GM21786 (cell line): ENCODE data around the gene APCDD1.
"Not testable (repeated sequence)": the region's sequence is repeated elsewhere in the genome, so short reads cannot be mapped to it uniquely, and the experiment has no call there.

ENCODE experiments used
- ATAC-seq: cut with Tn5 transposase; IDR thresholded peaks from one replicate; pipeline ENCODE4 v1.9.1; 2021; ENCODE audit not compliant: unreplicated experiment

APCDD1 gene

DNA sequence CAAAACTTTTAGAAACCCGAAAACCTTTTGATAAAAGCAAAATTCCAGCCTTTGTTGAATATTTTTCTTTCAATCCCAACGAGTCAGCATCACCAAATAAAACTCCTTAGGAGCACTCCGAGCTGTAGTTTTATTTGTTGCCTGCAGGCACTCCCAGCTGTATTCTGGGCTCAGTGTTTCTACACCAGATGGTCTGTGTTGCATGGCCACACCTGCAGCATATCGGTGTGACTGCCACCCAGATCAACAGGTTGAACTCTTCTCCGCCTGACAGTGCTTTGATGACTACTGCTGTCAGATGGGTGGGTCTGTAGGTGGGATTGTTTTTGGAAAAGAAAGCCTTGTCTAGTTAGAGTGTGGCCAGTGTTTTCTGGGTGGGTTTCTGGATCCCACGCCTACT lies 32.7 kb downstream of the APCDD1 start:
- ATAC-seq, result no peak

DNA sequence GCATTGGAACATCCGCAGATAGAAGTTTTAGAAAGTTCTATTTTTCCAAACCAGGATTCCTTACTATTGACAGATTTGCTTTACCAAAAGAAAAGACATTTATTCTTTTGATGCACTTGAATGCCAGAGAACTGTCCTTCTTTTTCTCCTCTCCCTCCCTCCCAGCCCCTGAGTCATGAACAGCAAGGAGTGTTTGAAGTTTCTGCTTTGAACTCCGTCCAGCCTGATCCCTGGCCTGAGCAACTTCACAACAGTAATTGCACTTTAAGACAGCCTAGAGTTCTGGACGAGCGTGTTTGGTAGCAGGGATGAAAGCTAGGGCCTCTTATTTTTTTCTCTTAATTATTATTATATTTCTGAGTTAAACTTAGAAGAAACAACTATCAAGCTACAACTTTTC lies 33.6 kb downstream of the APCDD1 start:
- no peak for ATAC-seq

DNA sequence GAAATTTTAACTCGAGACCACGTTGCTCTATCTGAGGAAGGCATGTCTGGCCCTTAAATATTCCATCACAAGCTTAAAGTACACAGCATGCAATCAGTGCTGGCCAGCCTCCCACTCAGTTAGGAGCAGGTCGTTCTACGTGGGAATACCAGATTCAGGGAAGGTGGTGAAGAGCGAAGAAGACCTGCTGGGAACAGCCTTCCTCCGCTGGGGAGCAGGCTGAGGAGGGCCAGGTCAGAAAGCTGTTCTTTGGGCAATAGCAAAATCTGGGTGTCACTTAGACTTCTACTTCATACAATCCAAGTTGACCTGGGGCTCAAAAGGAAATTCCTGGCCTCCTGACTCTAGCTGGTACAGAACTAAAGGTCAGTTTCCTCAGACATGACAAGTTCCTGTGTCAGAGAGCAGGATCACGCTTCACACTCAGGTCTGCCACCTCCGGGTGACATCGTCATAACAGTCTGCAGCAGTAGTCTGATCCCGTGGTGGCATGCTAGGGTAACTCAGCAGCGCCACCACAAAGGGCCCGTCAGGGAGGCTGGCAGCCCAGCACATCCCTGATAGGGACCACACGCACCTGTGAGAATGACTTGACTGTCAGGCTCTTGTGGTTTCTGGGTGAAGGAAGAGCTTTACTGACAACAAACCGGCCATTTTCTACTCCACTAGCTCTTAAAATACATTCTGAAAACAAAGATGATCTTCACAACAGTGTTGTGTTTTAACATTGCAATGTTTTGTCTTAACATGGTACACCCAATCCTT lies 36.1 kb downstream of the APCDD1 start:
- peak; percentile 99 for ATAC-seq

DNA sequence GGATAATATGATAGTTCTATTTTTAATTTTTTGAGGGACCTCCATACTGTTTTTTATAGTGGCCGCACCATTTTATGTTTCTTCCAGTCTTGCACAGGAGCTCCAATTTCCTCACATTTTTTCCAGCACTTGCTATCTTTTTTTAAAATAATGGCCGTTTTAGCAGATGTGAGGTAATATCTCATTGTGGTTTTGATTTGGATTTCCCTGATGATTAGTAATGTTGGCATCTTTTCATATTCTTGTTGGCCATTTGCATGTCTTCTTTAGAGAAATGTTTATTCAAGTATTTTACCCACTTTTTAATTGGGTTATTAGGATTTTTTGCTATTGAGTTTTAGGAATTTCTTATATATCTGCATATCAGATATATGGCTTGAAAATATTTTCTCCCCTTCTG lies 41.5 kb downstream of the APCDD1 start:
- ATAC-seq, result no peak

DNA sequence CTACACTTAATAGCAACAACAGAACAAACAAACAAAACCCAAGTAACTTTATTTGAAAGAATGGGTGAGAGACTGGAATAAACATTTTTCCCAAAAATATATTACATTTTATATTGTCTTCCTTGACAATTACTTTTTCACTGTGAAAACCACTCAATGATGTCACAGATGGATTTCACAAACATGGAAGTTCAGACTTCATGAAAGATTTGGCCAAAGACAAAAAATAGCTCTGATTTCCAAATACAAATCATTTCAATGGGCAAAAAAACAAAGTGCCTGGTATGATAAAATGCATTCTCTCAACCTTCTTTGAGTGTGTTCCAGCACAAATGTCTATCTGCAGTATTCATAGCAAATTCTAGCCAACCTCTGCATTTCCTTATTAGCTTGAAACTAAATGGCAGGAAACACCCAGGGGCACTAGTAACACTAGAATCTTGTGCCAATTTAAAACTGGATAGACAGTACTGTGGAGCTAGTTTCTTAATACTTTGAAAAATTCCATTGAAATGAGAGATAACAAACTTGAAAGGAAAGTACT lies 42.8 kb downstream of the APCDD1 start:
- no peak for ATAC-seq

DNA sequence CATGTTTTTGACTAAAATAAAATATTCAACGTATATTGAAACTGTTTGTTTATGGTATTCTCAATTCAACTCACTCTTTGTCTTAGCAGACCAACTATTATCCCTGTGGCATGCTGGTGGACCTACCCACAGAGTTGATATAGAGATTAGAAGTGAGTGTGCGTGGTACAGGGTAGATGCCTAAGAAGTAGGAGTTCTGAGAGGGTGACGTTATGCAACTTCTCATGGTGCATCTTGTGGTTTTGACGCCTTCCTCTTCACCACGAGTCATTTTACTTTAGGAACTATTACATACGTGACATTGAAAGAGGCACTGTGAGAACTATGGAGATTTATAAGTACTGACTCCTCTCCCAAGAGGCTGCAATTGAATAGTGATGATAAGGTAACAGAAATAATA lies 44.8 kb downstream of the APCDD1 start:
- no peak for ATAC-seq

DNA sequence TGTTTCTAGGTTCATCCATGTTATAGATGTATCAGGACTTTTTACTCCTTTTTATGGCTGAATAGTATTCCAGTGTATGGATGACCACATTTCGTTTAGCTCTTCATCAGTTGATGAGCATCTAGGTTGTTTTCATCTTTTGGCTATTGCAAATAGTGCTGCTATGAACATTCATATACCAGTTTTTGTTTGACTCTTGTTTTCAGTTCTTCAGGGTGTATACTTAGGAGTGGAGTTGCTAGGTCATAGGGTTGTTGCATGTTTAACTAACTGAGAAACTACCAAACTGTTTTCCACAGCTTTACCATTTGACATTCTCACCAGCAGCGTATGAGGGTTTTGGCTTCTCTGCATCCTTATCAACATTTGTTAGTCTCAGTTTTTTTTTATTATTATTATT lies 45.6 kb downstream of the APCDD1 start:
- ATAC-seq, result no peak

DNA sequence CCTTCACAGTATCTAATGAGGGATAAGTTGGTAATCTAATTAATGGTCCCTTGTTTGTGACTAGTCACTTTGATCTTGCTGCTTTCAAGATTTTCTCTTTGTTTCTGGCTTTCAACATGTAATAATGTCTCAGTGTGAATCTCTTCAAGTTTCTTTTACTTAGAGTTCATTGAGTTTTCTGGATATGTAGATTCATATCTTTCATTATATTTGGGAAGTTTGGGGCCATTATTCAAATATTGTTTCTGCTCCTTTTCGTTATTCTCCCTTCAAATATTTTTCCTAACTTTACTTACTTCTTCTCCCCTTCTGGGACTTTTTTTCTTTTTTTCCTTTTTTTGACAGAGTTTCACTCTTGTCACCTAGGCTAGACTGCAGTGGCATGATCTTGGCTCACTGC lies 50.3 kb downstream of the APCDD1 start:
- ATAC-seq, result no peak

DNA sequence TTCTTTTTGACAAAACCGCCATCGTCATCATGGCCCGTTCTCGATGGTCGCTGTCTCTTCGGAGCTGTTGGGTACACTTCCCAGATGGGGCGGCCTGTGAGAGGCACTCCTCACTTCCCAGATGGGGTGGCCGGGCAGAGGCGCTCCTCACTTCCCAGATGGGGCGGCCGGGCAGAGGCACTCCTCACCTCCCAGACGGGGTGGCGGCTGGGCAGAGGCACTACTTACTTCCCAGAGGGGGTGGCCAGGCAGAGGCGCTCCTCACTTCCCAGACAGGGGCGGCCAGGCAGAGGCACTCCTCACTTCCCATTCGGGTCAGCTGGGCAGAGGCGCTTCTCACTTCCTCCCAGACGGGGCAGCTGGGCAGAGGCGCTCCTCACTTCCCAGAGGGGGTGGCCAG lies 51.5 kb downstream of the APCDD1 start:
- ATAC-seq, result not testable (repeated sequence)

DNA sequence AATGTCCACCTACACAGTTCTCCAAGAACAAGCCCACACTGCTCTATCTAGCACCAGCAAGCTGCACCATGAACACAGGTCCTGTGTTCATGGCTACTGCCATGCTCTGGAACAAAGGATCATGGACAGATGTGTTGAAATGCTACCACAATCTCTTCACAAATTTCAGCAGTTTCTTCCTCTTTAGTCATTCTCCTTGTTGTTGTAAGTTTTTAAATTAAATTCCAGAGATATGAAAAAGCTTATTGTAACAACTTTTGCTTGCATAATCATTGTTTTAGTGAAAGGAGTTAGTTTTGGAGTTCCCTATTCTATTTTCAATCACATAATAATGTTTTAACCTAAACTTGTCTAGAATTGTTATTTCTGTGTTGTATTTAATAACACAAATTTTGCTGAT lies 54.2 kb downstream of the APCDD1 start:
- ATAC-seq, result no peak

DNA sequence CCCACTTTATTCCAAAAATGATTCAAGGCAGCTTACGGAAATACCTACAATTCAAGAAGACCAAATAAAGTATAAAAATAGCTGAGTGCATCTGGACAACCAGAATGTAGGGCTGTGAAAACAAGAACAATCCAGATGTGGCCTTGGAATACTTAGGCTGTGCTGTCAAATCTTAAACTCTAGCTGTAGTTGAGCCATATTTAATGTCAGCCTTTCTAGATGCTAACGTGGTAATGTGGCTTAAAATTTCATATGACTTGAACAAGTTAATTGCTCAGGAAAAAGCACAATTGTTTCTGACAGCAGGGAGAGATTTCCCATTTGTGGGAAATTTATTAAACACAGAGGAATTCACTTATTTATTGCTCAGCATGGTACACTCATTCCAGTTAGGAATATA lies 56.8 kb downstream of the APCDD1 start:
- no peak for ATAC-seq

DNA sequence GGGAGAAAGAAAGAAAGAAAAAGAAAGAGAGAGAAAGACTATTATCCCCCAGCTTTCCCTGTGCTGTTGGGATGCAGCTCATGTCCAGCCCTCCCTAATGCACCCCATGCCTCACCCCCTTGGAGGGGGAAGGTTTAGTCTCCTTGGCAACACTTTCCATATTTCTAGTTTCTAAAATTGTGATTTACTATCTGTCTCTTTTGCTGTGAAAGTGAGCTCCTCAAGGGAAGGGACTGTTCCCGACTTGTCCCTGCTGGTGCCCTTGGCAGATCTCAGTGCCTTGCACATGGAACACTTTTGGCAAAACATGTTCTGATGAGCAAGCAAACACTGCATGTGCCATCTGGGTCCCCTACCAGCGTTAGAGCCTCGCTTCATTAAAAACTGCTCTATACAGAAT lies 59.6 kb downstream of the APCDD1 start:
- no peak for ATAC-seq

DNA sequence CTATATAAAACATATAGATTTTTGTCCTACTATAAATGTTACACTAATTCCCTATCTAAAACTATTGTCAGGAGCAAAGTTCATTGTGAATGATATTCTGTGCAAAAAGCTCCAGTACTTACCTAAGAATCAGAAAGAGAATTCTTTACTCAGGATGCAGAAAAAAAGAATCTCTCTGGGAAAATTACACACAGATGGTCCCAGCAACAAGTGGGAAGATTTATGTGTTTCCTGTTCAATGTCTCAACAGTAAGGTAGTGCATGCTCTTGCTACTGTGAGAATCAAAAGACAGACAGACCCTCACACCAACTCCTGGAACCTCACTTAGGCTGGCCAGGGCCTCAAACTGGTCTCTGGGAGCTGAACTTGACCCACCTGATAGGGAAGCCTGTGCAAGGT lies 60.2 kb downstream of the APCDD1 start:
- no peak for ATAC-seq

DNA sequence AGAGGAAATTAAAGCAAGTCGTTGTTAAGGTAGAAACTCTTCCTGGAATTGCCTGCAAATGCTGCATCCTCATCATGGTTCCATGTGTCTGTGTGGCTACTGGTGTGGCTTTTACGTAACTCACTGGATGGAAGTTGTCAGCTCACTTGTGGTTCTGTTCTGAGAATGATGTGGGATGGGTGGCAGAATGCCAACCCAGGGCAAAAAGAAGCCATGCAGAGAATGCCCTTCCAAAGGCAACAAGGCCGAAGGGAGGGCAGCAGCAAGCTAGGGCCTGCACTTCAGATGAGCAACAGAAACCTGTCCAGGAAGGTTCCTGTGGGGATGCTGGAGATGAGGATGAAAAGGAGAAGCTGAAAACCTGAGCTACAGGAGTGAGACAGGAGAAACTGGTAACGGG lies 61.0 kb downstream of the APCDD1 start:
- no peak for ATAC-seq

DNA sequence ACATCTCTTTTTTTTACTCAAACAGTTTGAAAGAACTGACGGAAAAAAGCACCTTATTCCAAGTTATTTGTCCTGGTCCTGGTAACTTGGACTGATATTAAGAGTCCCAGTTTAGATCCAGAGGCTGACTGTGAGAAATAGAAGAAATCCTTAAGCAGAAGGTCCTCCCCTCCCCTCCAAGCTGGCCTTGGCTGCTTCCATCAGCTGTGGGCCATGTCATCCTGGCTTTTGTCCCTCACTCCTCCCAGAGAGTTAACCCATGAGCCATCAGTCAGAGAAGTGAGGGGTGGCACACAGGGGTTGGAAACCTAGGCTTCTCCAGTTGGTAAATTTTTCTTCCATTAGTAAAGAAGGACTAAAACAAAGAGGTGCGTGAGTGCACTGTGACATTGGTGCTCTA lies 61.6 kb downstream of the APCDD1 start:
- no peak for ATAC-seq

DNA sequence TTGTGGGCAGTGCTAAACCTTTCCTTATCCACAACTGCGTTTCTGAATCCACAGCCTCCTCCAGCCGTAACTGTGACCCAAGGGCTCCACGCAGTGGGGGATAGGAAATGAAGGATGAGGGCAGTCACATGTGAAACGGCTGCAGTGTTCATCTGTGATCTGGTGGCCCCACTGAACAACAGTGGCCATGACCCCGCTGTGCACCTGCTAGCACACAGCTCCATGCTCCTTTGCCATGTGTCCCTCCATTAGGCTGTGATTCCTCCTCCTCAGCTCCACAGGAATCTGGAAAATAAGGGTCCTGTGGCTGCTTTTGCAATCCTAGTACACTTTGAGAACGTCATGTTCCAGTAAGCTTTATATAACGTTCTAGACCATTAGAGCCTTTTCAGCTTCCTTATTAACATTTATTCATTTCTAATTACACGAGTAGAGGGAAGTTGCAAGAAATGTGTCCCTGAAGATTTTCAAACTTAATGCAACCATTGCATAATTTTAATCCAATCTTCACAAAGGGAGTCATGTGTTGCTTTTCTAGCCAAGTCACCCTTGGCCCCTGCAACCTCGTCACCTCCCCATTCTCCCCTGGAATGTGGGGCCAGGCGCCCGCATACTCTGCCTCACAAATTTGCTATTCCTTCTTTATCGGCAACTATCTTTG lies 64.3 kb downstream of the APCDD1 start:
- ATAC-seq, result no peak

DNA sequence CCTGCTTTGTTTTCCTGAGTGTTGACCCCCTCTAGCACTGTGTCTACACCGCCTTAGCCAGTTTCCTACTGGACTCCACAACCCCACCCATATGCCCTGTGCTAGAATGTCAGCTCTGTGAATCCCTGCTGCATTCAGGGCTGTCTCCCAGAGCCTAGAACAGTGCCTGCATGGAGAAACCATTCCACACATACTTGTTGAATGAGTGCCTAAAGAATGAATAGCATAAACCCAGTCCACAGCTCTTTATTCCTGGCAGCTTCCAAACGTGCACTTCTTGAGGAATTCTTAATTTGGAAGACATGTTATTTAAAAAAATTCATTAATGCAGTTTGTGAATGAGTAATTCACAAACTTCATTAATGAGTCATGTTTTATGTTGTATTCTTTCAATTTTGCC lies 64.9 kb downstream of the APCDD1 start:
- ATAC-seq, result no peak

DNA sequence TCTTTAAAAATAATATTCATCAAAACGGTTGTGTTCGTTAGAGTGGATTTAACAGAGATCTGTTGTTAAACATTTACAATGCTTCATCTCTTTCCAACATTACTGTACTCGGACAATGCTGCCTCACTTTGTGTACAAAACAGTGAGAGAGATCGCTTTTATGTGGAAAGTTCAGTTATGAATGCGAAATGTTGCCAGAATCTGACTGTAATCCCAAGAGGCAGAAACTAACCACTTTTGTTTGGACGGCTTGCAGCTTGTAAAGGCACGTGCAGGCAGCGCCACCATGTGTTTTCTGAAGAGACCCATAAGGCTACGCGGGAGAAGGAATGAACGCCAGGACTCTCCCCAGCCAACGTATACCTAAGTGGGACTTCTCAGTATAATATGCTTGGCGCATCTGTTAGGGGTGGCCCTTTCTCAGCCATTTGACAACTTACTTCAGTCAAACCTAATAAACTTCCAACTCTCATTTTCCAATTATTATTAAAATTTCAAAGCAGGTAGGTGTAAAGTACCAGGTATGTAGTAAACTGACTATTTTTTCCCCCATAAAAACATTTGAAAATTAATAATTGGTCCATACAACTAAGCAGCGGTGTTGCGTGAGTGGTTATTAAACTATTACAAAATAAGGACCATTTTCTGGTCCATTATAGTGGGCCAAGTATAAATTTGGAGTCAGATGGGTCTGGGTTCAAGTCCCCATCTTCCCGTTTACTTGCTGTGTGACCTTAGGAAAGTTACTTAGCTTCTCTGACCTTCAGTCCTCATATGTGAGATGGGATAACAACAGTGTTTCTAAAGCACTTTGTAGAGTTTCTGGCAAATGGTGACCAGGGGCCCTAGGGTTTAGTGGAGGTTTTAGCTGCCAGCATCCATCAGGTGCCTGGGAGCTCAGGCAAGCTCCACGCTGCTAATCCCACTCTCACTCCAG lies 65.8 kb downstream of the APCDD1 start:
- peak; percentile 80 for ATAC-seq

DNA sequence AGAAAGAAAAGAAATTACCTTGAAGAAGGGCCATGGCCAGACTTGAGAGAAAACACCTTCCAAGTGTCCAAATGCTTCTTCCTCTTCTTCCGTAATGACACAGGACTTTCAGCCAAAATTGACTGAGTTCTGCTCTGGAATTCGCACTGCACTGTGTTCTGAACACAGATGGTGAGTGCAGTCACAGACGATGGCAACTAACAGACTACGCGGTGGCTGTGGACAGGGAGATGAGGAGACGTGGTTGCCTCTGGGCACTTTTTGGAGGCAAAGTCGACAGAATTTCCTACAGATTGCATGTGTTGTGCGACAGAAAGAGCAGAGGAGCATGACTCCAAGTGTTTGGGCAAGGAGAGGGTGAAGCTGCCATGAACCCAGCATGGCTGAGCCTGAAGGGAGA lies 67.1 kb downstream of the APCDD1 start:
- no peak for ATAC-seq

DNA sequence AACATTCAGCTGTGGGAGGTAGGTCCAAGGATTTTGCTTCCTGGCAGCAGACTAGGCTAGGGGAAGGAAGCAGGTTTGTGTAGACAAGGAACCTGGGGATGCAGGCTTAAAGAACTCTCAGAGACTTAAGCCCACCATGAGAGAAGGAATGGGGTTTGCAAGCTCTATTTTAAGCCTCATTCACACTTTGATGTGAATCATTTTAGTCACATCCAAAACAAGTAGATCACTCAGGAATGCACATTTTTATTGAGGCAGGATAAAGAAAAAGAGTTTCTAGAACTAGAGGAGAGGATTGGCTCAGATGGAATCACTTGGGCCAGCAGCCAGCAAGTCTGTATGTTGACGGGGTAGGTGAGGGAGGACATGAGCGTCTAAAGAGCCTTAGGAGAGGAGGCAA lies 68.1 kb downstream of the APCDD1 start:
- ATAC-seq, result no peak

DNA sequence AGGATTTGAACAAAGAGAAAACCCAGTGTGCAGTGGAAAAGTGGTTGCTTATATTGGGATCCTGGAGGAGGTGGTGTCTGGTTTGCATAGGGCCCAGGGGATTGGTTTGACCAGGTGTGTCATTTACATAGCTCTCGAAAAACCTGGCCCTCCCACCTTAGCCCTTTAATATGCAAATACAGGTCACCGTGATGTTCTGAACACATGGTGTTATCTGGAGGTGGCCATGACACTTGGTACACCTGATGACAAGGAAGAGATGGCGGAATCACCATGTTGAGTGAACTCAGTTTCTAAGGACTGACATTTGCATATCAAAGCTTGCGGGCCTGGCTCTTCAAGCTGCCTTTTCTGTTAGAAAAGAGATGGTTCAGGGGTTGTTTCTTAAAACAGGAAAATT lies 69.1 kb downstream of the APCDD1 start:
- ATAC-seq, result no peak
